GM18505 (cell line): ENCODE measurements around the gene TBX2.

Source experiments
- ATAC-seq: cut with Tn5 transposase; IDR thresholded peaks from one replicate; pipeline ENCODE4 v1.9.1; 2021; ENCODE audit not compliant: unreplicated experiment
- POLR2A ChIP-seq: IDR thresholded peaks from 4 replicates; pipeline ENCODE4 v1.6.1; 2011; ENCODE audit warnings: borderline replicate concordance; ENCODE audit not compliant: insufficient read depth, insufficient read length; ENCODE audit errors: extremely low read depth

TBX2 gene

GRCh38 chr17:61395983-61396585, 3.6 kb upstream of the TBX2 start:
- ATAC-seq: no peak
- no peak for TF ChIP-seq POLR2A

GRCh38 chr17:61396586-61397085, 3.0 kb upstream of the TBX2 start:
- ATAC-seq: no peak
- TF ChIP-seq POLR2A: no peak

- no peak for TF ChIP-seq POLR2A
- ATAC-seq: no peak
Measured at GRCh38 chr17:61397086-61397842, 2.4 kb upstream of the TBX2 start.

GRCh38 chr17:61398721-61399130, 917 bp upstream of the TBX2 start:
- ATAC-seq: no peak
- TF ChIP-seq POLR2A: no peak

- no peak for ATAC-seq
- TF ChIP-seq POLR2A: no peak
Measured at GRCh38 chr17:61400066-61400716, 548 bp downstream of the TBX2 start.

GRCh38 chr17:61400717-61401388, 1.2 kb downstream of the TBX2 start:
- no peak for ATAC-seq
- TF ChIP-seq POLR2A: no peak

- no peak for TF ChIP-seq POLR2A
- no peak for ATAC-seq
Measured at GRCh38 chr17:61401389-61402072, 1.9 kb downstream of the TBX2 start.

- ATAC-seq: no peak
Measured at GRCh38 chr17:61402073-61402541, 2.5 kb downstream of the TBX2 start.

GRCh38 chr17:61402978-61403800, 3.5 kb downstream of the TBX2 start:
- no peak for TF ChIP-seq POLR2A
- no peak for ATAC-seq

More at GRCh38 chr17:61402073-61402541, 2.5 kb downstream of the TBX2 start:
- no peak for TF ChIP-seq POLR2A

- TF ChIP-seq POLR2A: no peak
- ATAC-seq: no peak
Measured at GRCh38 chr17:61403801-61404662, 4.4 kb downstream of the TBX2 start.

GRCh38 chr17:61404663-61404912, 4.9 kb downstream of the TBX2 start:
- ATAC-seq: no peak
- TF ChIP-seq POLR2A: no peak
